GM18498 (cell line): Measurements from ENCODE around the gene UBA6.
"Not testable (repeated sequence)": the region's sequence is repeated elsewhere in the genome, so short reads cannot be mapped to it uniquely, and the experiment has no call there.

Experiments
- ATAC-seq: cut with Tn5 transposase; IDR thresholded peaks from one replicate; pipeline ENCODE4 v1.9.1; 2021; ENCODE audit warnings: mild to moderate bottlenecking, moderate library complexity; ENCODE audit not compliant: unreplicated experiment

UBA6 gene

GRCh38 chr4:67714248-67714583, 13.3 kb upstream of the UBA6 start:
- ATAC-seq = peak; percentile 45

GRCh38 chr4:67713529-67714247, 12.7 kb upstream of the UBA6 start:
- no peak for ATAC-seq

GRCh38 chr4:67712650-67713528, 11.9 kb upstream of the UBA6 start:
- no peak for ATAC-seq

- no peak for ATAC-seq
Observed at GRCh38 chr4:67712000-67712625, 11.2 kb upstream of the UBA6 start.

- ATAC-seq = not testable (repeated sequence)
Observed at GRCh38 chr4:67706682-67707081, 5.7 kb upstream of the UBA6 start.

- no peak for ATAC-seq
Observed at GRCh38 chr4:67704843-67705242, 3.9 kb upstream of the UBA6 start.

DNA sequence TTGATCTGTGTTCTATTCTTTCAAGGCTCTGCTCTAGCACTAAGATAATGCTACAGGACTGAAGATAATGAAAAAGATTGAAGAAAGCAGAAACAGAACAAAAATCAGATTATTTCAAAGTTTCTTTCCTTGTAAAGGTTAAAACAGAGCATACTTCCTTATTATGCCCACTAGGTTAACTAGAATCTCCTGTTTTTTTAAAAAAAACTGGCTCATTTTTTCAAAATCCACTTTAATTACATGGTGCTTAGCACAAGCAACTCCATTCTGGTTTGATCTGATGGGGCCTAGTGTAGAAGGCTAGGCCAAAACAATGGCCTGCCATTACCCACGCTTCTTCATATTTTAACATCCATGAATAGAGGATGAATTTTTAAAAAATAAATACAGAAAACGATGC, 1.2 kb upstream of the UBA6 start:
- no peak for ATAC-seq

- peak; percentile 12 for ATAC-seq
Observed at GRCh38 chr4:67701517-67701850, 529 bp upstream of the UBA6 start.

- ATAC-seq = peak; percentile 19
Observed at GRCh38 chr4:67700116-67700737, 728 bp downstream of the UBA6 start.

GRCh38 chr4:67699603-67700002, 1.4 kb downstream of the UBA6 start:
- ATAC-seq = no peak

- no peak for ATAC-seq
Observed at GRCh38 chr4:67697860-67698687, 2.9 kb downstream of the UBA6 start.

GRCh38 chr4:67696061-67696460, 4.9 kb downstream of the UBA6 start:
- ATAC-seq = no peak

DNA sequence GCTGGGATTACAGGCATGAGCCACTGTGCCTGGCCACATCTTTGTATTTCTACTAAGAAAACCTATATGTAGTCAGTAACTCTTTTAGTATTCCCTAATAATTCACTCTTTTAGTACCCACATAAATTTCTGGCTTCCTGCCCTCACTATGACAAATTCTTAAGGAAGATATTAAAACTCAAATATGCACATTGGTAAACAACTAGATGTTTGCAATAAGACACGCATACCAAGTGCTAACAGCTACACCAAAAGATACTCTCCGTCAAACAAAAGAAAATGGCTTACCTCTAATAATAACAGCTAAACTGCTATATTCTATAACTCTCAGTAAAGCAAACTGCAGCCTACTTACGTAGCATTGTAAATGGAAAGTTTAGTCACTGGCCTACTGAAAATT, 6.3 kb downstream of the UBA6 start:
- no peak for ATAC-seq

- ATAC-seq = no peak
Observed at GRCh38 chr4:67691328-67691727, 9.6 kb downstream of the UBA6 start.

DNA sequence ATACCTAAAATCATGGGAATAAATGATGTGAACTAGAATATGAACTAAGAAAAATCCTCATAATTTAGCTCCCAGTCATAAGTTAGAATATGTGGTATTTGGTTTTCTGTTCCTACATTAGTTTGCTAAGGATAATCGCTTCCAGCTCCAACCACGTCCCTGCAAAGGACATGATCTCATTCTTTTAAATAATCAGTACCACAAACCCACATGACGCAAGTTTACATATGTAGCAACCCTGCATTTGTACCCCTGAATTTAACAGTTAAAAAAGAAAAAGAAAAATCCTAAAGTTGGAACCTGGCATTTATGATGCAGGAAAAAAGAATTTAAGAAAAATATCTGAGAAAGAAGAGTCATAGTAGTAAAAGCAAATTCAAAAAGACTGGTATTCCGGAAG, 13.3 kb downstream of the UBA6 start:
- ATAC-seq = no peak

DNA sequence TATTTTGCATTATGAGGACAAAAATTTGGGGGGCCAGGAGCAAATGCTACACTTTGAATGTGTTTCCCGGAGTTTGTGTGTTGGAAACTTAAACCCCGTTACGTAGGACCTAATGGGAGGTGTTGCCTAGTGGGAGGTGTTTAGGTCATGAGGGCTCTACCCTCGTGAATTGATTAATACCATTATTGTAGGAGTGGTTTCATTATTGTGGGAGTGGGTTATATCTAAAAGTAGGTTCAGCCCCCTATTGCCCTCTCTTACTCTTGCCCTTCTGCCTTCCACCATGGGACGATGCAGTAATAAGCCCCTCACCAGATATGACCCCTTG, 15.5 kb downstream of the UBA6 start:
- ATAC-seq = no peak

- ATAC-seq = no peak
Observed at GRCh38 chr4:67684839-67685531, 16.0 kb downstream of the UBA6 start.

GRCh38 chr4:67682266-67682665, 18.7 kb downstream of the UBA6 start:
- no peak for ATAC-seq

DNA sequence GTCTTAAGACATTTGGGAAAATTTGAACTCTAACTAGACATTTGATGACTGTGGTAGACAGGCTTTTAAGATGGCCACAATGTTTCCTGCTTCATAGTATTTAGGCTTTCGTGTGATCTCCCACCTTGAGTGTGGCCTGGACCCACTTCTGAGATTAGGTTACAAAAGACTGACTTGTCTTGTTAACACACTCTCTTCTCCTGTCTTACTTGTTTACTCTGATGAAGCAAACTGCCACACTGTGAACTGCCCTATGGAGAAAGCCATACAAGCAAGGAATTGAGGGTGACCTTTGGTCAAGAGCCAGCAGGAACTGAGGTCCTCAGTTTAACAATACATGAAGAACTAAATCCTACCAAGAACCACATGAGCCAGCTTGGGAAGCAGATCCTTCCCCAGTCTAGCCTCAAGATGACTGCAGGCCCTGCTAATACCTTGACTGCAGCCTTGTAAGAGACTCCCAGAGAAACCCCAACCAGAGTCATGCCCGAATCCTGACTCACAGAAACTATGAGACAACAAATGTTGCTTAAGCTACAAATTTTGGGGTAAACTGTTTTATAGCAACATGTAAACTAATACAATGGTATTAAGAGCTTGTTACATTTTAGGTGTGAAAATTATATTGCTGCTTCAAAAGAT, 20.3 kb downstream of the UBA6 start:
- ATAC-seq = no peak

GRCh38 chr4:67678612-67679011, 22.3 kb downstream of the UBA6 start:
- ATAC-seq = no peak
